ENCODE measurements around the gene SUCLG2.

Gene SUCLG2

GRCh38 chr3:67376416-67376815 is 278.0 kb downstream of the SUCLG2 start:
- no peaks in the 10 kb centered on the region for H3K9me3 ChIP-seq
- H3K4me2 ChIP-seq: peak overlapping the region; percentile 34
- no peak overlapping the region for H3K27ac ChIP-seq
- H4K20me1 ChIP-seq: no peaks in the 10 kb centered on the region
- TF ChIP-seq Cebpa-rat (IDR thresholded peaks at IDR 0.05): no peak
- peaks cover 7% of the 10 kb centered on the region for H3K4me1 ChIP-seq
- H3K4me3 ChIP-seq: no peak overlapping the region
- H3K9ac ChIP-seq: no peak overlapping the region
- no peaks in the 10 kb centered on the region for H3K27me3 ChIP-seq
- H3K36me3 ChIP-seq: no peaks in the 10 kb centered on the region

GRCh38 chr3:67375976-67376375 is 278.4 kb downstream of the SUCLG2 start:
- no peaks in the 10 kb centered on the region for H3K27me3 ChIP-seq

GRCh38 chr3:67362686-67363085 is 291.7 kb downstream of the SUCLG2 start:
- H3K36me3 ChIP-seq: no peaks in the 10 kb centered on the region
- H3K4me2 ChIP-seq: no peak overlapping the region
- no peak for TF ChIP-seq Cebpa-rat (IDR thresholded peaks at IDR 0.05)
- no peak overlapping the region for H3K9ac ChIP-seq
- no peaks in the 10 kb centered on the region for H4K20me1 ChIP-seq
- H3K9me3 ChIP-seq: no peaks in the 10 kb centered on the region
- no peaks in the 10 kb centered on the region for H3K27me3 ChIP-seq
- no peak overlapping the region for H3K27ac ChIP-seq
- no peaks in the 10 kb centered on the region for H3K4me1 ChIP-seq
- no peak overlapping the region for H3K4me3 ChIP-seq

More at GRCh38 chr3:67375976-67376375, 278.4 kb downstream of the SUCLG2 start:
- Histone ChIP-seq H4K20me1 (no peaks in the 10 kb centered on the region), H3K9ac (no peak overlapping the region), H3K9me3 (no peaks in the 10 kb centered on the region), H3K4me1 (peaks cover 7% of the 10 kb centered on the region), H3K27ac (no peak overlapping the region), H3K4me3 (no peak overlapping the region), H3K4me2 (peak overlapping the region; percentile 34; the same call in 1 of the 2 replicates), H3K36me3 (no peaks in the 10 kb centered on the region)
- no peak for TF ChIP-seq Cebpa-rat (IDR thresholded peaks at IDR 0.05)

- H3K27ac ChIP-seq: no peak overlapping the region
- H3K4me1 ChIP-seq: no peaks in the 10 kb centered on the region
- no peak overlapping the region for H3K9ac ChIP-seq
- H3K36me3 ChIP-seq: no peaks in the 10 kb centered on the region
- no peak for TF ChIP-seq Cebpa-rat (IDR thresholded peaks at IDR 0.05)
- no peak overlapping the region for H3K4me3 ChIP-seq
- no peaks in the 10 kb centered on the region for H3K27me3 ChIP-seq
- no peak overlapping the region for H3K4me2 ChIP-seq
- H4K20me1 ChIP-seq: no peaks in the 10 kb centered on the region
- H3K9me3 ChIP-seq: no peaks in the 10 kb centered on the region
Measured at GRCh38 chr3:67361770-67362169, 292.6 kb downstream of the SUCLG2 start.

- Histone ChIP-seq H3K4me1 (no peaks in the 10 kb centered on the region), H3K9me3 (no peaks in the 10 kb centered on the region), H3K36me3 (no peaks in the 10 kb centered on the region), H3K4me3 (no peak overlapping the region), H4K20me1 (no peaks in the 10 kb centered on the region), H3K27me3 (no peaks in the 10 kb centered on the region), H3K27ac (no peak overlapping the region), H3K9ac (no peak overlapping the region), H3K4me2 (no peak overlapping the region)
- TF ChIP-seq Cebpa-rat (IDR thresholded peaks at IDR 0.05): no peak
Measured at GRCh38 chr3:67361323-67361722, 293.1 kb downstream of the SUCLG2 start.

GRCh38 chr3:67357610-67358458 is 296.6 kb downstream of the SUCLG2 start:
- no peak overlapping the region for H3K4me2 ChIP-seq
- no peaks in the 10 kb centered on the region for H3K9me3 ChIP-seq
- no peak overlapping the region for H3K9ac ChIP-seq
- H4K20me1 ChIP-seq: no peaks in the 10 kb centered on the region
- H3K27me3 ChIP-seq: no peaks in the 10 kb centered on the region
- no peak overlapping the region for H3K4me3 ChIP-seq
- TF ChIP-seq Cebpa-rat (IDR thresholded peaks at IDR 0.05): no peak
- no peaks in the 10 kb centered on the region for H3K4me1 ChIP-seq
- no peak overlapping the region for H3K27ac ChIP-seq
- H3K36me3 ChIP-seq: no peaks in the 10 kb centered on the region

GRCh38 chr3:67349551-67350174 is 304.7 kb downstream of the SUCLG2 start:
- no peaks in the 10 kb centered on the region for H3K4me1 ChIP-seq
- H3K27me3 ChIP-seq: no peaks in the 10 kb centered on the region
- H3K36me3 ChIP-seq: no peaks in the 10 kb centered on the region
- no peak for TF ChIP-seq Cebpa-rat (IDR thresholded peaks at IDR 0.05)
- no peak overlapping the region for H3K4me3 ChIP-seq
- H3K4me2 ChIP-seq: no peak overlapping the region
- no peak overlapping the region for H3K27ac ChIP-seq
- H3K9ac ChIP-seq: no peak overlapping the region
- H3K9me3 ChIP-seq: no peaks in the 10 kb centered on the region
- H4K20me1 ChIP-seq: no peaks in the 10 kb centered on the region

- H3K4me2 ChIP-seq: no peak overlapping the region
- H3K27me3 ChIP-seq: no peaks in the 10 kb centered on the region
- no peaks in the 10 kb centered on the region for H3K36me3 ChIP-seq
Measured at GRCh38 chr3:67346081-67346480, 308.3 kb downstream of the SUCLG2 start.

GRCh38 chr3:67335813-67336212 is 318.6 kb downstream of the SUCLG2 start:
- TF ChIP-seq Cebpa-rat (IDR thresholded peaks at IDR 0.05): no peak
- Histone ChIP-seq H3K36me3 (no peaks in the 10 kb centered on the region), H3K4me2 (no peak overlapping the region), H3K4me3 (no peak overlapping the region), H4K20me1 (no peaks in the 10 kb centered on the region), H3K27ac (no peak overlapping the region), H3K4me1 (no peaks in the 10 kb centered on the region), H3K27me3 (no peaks in the 10 kb centered on the region), H3K9me3 (peaks cover 9% of the 10 kb centered on the region; the same call in 1 of the 2 replicates), H3K9ac (no peak overlapping the region)

More at GRCh38 chr3:67346081-67346480, 308.3 kb downstream of the SUCLG2 start:
- Histone ChIP-seq H3K4me1 (no peaks in the 10 kb centered on the region), H3K9me3 (no peaks in the 10 kb centered on the region), H3K9ac (no peak overlapping the region), H3K27ac (no peak overlapping the region), H4K20me1 (no peaks in the 10 kb centered on the region), H3K4me3 (no peak overlapping the region)
- TF ChIP-seq Cebpa-rat (IDR thresholded peaks at IDR 0.05): no peak

GRCh38 chr3:67334588-67334987 is 319.8 kb downstream of the SUCLG2 start:
- Histone ChIP-seq H3K27ac (no peak overlapping the region), H4K20me1 (no peaks in the 10 kb centered on the region), H3K4me1 (no peaks in the 10 kb centered on the region), H3K36me3 (no peaks in the 10 kb centered on the region), H3K4me3 (no peak overlapping the region), H3K9ac (no peak overlapping the region), H3K9me3 (no peaks in the 10 kb centered on the region; the same call in 1 of the 2 replicates), H3K4me2 (no peak overlapping the region), H3K27me3 (no peaks in the 10 kb centered on the region)
- TF ChIP-seq Cebpa-rat (IDR thresholded peaks at IDR 0.05): no peak
